ENCODE data around the gene CNTFR.

- TF ChIP-seq CTCF (IDR thresholded peaks at IDR 0.05; ENCODE audit: insufficient read depth, low read depth, low read length) (no peak), EZH2 (IDR thresholded peaks at IDR 0.05; ENCODE audit: insufficient read depth, low read length) (no peak)
These were observed 63.5 kb downstream of the CNTFR start for GRCh38 chr9:34526026-34526425.

Measured in astrocyte (in vitro differentiated cells and primary cell).